AG04449 (cell line): ENCODE results near the gene SPO11.

Source experiments
- CTCF ChIA-PET: fragments of 350-600 bp; formaldehyde crosslinking; extraction: SDS; loops from one replicate; lab custom pipeline; 2021; ENCODE audit warnings: antibody characterized with exemption; lab: Yijun Ruan, JAX
- POLR2A ChIA-PET: fragments of 400-600, 350-600 bp; formaldehyde crosslinking; extraction: SDS; loops from one replicate; lab custom pipeline; 2020; ENCODE audit warnings: antibody characterized with exemption, inconsistent platforms; lab: Yijun Ruan, JAX
- DNase-seq: peaks from one replicate; pipeline ENCODE4 v3.0.0-alpha.2; 2010; ENCODE audit warnings: low read depth, low spot score
- H3K4me3 ChIP-seq: 2 replicates; pipeline ENCODE4 v1.5.1; 2011; ENCODE audit warnings: low read depth, mild to moderate bottlenecking, control low read depth, low read length
- CTCF ChIP-seq: IDR thresholded peaks from one replicate; pipeline ENCODE4 v1.5.1; 2011; ENCODE audit warnings: mild to moderate bottlenecking, moderate library complexity, low read length, control low read depth, inconsistent platforms; ENCODE audit not compliant: insufficient read depth; ENCODE audit errors: missing control alignments

Gene SPO11

DNA sequence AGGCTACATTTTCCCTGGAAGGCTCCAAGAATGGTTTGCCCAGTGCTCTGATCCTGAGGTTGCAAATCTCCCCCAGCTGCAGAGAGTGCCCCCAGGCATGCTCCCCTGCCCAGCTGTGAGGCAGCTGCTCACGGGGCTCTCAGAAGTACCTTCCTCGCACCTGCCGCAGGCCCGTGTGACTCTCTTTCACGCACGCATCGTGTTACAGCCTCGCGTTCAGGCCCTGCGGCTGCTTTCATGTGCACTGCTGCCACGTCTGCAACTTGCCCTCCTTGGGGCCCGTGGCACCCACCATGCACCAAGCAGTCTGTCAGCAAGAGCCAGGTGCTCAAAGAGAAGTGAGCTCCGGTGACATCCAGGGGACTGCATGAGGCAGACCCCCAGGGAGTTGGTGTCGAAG, 28.6 kb upstream of the SPO11 start:
- no peak for TF ChIP-seq CTCF
- ChIA-PET CTCF (no interaction called here), POLR2A (no interaction called here)
- no peak for DNase-seq
- H3K4me3 ChIP-seq, result no peak overlapping the region

DNA sequence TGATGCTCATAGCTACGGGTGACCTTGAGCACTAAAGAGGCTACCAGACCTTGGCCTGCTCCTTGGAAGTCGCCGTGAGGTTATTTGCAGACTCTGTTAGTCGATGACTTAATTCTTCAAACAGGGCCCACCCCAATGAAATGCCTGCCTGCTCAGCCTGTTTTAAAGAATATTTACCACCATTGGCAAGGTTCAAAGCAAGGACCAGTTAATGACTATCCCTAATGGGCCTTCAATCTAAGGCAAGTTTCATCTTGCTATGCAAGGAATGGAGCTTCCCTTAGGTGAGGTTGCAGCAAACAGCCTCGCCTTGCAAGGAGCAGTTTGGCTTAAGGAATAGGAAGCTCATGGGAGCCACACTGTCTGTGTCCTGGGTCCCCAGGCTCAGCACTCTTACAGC, 22.9 kb upstream of the SPO11 start:
- DNase-seq, result no peak
- no peak for TF ChIP-seq CTCF
- ChIA-PET POLR2A (no interaction called here), CTCF (no interaction called here)
- no peak overlapping the region for H3K4me3 ChIP-seq

DNA sequence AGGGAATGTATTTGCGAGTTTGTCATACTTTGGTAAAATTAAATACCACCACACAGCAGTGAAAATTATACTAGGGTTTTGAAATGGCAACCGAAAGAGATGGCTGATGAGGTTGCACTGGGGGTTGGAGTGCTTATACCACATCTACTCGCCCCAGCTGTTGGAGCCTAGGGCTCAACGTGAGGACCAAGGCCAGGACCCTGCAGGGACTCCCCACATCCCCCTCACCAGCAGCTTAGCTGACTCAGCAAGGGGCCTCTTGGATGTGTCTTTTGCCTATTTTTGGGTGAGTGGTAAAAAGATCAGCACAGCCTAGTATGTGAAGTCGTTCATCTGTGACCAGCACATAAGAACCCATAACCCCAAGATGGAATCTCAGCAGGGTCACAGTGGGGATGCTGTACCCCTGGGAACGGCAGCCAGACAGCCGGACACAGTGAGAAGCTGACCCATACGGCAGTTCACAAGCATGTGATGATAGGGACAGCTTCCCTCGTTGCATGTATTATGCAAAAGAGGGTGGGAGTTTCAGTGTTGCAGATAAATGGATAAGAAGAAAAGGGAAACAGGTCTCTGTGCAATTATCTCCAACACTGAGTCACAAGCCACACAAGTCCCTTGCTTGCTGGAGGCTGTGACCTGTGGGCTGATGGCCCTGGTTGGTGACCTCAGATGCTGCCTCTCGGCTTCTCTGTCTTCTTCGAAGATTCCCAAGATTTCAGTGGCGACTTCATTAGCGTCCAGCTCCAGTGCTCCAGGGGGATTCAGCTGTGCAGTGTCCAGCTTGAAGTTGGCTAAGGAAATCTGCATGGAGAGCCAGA, 20.9 kb upstream of the SPO11 start:
- ChIA-PET CTCF (no interaction called here), POLR2A (no interaction called here)
- no peak for TF ChIP-seq CTCF
- no peak for DNase-seq
- no peak overlapping the region for H3K4me3 ChIP-seq

DNA sequence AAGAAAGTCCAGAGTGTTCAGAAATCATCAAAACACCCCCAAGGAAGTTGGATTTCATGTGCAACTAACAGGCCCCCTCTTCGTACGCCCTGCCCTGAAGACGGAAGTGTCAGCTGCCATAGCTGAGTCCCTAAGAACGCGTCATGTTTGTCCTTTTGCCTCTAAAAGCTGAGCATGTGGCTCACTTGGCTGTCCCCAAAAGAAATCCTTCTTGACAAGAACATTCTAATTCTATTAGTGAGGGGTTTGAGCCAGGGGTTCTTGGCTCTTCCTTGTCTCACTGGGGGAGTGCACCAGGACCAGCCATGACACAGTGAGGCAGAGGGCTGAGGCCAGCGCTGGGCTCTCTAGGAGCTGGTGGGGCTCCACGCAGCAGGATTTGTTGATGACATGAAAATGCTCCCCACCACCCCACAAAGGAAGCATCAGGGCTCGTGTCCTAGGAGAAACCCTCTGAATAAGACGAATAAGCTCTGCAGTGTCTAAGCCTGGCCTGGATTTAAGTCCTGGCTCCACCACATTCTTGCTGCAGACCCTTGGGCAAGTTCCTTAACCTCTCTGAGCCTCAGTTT, 20.0 kb upstream of the SPO11 start:
- ChIA-PET CTCF (no interaction called here), POLR2A (no interaction called here)
- TF ChIP-seq CTCF, result no peak
- DNase-seq, result no peak
- H3K4me3 ChIP-seq, result no peak overlapping the region

DNA sequence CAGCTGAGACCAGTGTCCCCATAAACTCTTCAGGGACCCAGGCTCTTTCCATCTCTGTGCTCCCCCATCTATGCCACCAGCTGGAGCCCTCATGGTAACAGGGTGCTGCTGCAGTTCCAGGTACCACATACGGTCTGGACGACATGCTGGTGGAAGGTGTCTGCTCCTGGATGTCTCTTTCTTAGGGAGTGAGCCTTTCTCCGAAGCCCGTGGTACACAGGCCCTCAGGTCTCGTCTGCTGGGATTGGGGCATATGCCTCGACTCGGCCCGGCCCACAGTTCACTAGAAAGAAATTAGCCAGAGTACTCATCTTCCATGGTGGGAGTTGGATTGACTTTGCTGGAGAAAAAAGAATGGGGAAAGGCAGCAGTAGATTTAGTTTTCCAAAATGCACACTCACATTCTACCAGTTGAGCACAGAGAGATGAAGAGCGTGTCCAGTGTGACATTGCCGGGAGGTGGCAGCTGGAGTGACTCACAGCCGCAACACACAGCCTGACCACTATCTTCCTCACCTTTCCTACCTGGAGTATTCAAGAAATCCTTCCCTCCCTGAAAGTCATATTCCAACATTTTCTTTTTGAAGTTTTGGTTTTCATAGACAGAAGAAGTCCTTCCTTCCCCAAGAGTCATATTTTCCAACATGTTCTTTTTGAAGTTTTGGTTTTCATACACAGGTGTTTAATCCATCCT, 18.6 kb upstream of the SPO11 start:
- no peak overlapping the region for H3K4me3 ChIP-seq
- DNase-seq, result no peak
- ChIA-PET POLR2A (no interaction called here), CTCF (no interaction called here)
- no peak for TF ChIP-seq CTCF

DNA sequence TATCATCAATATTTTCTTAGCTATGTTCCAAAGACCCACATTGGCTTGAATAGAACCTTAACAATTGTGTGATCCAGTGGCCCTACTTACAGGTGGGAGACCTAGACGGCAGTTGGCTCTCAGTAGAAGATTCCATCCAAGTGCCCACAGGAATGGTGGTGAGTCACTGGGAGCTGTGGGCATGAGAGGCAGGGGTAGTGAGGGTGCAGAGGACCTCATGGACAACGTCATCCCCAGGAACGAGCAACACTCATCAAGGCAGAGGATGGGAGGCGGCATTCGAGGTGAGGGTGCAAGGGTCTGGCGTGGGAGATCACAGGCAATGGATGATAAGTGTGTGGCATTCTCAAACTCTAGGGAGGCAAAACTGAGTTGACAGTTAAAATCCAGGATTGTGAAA, 17.5 kb upstream of the SPO11 start:
- no peak for TF ChIP-seq CTCF
- CTCF ChIA-PET, result no interaction called here
- POLR2A ChIA-PET, result no interaction called here
- no peak overlapping the region for H3K4me3 ChIP-seq
- DNase-seq, result no peak
